Epithelial cell of esophagus (primary cell): ENCODE data around the gene PPM1K.

ENCODE experiments used
- DNase-seq: peaks from one replicate; pipeline ENCODE4 v3.0.0; 2010; ENCODE audit warnings: low read depth
- H3K4me3 ChIP-seq: 2 replicates; pipeline ENCODE4 v1.5.1; 2011; ENCODE audit warnings: mild to moderate bottlenecking, low read length, control low read depth
- TF ChIP-seq, protein P1 (sequence below): IDR thresholded peaks from 2 replicates; pipeline ENCODE4 v1.5.1; 2011; ENCODE audit warnings: low read depth, mild to moderate bottlenecking, low read length, control low read depth, inconsistent platforms; ENCODE audit not compliant: insufficient read depth; ENCODE audit errors: missing control alignments

The PPM1K gene

DNA sequence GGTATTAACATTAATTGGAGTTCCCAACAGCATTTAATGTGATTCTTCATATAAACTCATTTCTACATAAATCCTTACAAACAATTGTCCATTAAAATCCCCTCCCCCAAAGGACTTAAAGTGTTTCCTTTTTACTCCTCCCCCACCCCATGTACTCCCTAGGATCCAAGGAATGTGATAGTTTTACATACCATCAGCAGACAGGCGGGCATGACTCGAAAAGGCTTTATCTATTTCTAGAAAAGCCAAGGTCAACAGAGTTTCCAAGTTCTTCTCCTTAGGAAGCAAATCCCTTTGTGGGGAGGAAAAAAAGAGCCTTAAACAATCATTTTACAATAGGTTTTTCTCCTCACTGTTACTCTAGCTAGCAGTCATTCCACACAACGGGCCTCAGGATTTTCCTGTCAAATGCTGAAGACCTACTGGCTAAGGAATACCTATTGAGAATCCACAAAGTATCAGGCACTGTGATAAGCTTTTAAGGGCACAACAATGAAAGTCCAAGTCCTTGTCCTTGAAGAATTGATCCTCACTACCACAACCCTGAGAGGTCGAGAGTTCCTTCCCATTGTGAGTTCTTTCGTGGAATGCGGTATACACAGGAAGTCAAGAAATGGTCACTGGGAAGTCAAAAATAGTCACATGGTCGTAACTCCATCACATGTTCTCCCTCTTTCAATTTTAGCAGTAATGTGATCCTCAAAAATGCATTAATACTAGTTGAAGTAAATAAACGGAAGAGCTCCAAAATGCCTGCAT lies 7.2 kb downstream of the PPM1K start:
- TF ChIP-seq, protein P1, sequence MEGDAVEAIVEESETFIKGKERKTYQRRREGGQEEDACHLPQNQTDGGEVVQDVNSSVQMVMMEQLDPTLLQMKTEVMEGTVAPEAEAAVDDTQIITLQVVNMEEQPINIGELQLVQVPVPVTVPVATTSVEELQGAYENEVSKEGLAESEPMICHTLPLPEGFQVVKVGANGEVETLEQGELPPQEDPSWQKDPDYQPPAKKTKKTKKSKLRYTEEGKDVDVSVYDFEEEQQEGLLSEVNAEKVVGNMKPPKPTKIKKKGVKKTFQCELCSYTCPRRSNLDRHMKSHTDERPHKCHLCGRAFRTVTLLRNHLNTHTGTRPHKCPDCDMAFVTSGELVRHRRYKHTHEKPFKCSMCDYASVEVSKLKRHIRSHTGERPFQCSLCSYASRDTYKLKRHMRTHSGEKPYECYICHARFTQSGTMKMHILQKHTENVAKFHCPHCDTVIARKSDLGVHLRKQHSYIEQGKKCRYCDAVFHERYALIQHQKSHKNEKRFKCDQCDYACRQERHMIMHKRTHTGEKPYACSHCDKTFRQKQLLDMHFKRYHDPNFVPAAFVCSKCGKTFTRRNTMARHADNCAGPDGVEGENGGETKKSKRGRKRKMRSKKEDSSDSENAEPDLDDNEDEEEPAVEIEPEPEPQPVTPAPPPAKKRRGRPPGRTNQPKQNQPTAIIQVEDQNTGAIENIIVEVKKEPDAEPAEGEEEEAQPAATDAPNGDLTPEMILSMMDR = no peak
- DNase-seq = no peak
- no peak overlapping the region for H3K4me3 ChIP-seq

DNA sequence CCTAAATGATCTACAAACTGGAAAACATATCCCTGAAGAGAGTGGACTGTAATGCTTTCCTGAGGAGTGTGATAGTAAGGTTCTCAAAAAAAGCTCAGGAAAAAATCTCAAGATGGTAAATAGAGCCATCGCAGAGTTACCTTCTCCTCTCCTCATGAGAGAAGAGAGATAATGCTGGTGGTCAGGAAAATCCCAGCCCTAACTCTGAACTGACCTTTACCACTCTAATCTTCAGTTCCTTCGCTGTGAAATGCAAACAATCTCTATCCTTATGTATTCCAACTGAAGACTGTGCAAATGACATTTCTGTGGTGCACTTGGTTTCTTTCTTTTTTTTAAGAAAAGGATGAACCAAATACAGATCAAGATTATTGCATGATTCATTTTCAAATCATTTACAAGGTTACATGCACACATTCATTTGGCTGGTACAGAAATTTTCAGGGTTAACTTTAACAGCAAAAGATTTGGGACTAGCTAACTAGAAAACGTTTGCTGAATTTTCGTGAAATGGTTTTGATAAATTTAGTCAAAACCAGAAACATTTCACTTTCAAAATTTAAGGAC lies 8.3 kb downstream of the PPM1K start:
- no peak for DNase-seq
- H3K4me3 ChIP-seq = no peak overlapping the region
- TF ChIP-seq, protein P1 = no peak

DNA sequence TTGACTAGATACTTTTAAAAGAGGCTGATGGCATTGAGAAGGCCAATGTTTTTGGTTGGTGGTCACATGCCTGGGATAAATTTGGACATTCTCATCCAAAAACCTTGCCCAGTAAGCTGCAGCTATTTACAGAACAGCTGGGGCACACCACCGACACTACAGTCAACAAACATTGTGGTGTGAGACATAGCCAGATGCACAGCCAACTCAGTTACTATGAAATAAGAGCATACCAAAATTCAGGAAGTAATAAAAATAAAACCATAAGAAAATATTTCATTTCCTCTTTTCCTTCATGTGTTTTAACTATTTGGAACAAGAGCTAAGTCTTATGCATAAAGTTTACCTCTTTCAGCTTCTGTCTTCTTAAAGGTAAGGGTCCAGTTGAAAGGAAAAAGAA lies 8.8 kb downstream of the PPM1K start:
- TF ChIP-seq, protein P1 = no peak
- DNase-seq = no peak

DNA sequence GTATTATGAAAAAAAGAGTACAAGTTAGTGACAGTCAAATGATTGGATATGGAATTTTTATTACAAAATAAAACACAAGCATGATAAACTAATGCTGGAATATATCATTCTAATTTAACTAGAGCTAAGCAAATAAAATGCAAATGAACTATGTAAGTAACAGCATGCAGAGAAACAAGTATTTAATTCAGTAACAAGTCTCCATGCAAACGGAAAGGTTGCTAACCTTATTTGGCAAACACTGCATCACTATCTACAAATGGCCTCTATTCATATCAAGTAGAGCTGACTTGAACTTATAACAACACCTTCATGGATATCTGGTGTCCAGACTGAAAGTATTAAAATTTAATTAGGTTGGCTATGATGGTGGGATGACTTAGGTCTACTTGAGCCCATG lies 15.4 kb downstream of the PPM1K start:
- H3K4me3 ChIP-seq = no peak overlapping the region
- no peak for DNase-seq
- TF ChIP-seq, protein P1 = no peak

More for the DNA sequence above, 8.8 kb downstream of the PPM1K start:
- H3K4me3 ChIP-seq = no peak overlapping the region

DNA sequence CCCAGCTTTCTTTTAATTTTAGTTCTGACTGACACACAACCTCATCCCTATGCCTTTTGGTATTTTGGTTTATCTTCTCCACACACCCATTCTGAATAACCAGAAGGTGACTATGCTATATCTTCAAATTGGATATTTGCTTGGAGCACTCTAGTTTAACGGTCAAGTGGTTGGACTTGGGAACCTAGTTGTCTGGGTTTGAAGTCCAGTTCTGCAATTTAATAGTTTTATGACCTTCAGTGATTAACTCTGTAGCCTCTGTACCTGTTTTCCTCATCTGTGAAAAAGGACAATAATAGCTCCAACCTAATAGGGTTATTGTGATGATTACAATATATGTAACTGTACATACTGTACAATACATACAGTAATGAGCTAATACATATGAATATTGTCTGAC lies 20.0 kb downstream of the PPM1K start:
- DNase-seq = no peak
- H3K4me3 ChIP-seq = no peak overlapping the region
- TF ChIP-seq, protein P1 = no peak

DNA sequence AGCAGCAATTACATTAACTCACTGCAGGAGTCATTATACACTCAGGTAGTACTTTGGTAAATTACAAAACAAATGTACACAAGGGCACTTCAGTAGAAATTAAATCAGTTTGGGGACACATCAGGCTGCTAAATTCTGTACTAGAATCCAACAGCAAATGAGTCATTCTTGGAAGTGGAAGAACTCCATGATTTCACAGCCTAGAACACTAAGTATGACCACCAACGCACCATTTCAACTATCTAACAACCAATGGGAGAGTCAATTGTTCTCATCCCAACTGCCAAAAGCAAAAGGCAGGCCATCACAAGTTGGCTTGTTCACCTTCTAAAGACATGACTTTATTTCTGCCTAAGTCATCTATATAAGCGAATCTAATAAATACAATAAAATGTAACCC lies 26.6 kb downstream of the PPM1K start:
- H3K4me3 ChIP-seq = no peak overlapping the region
- no peak for DNase-seq
- TF ChIP-seq, protein P1 = no peak

DNA sequence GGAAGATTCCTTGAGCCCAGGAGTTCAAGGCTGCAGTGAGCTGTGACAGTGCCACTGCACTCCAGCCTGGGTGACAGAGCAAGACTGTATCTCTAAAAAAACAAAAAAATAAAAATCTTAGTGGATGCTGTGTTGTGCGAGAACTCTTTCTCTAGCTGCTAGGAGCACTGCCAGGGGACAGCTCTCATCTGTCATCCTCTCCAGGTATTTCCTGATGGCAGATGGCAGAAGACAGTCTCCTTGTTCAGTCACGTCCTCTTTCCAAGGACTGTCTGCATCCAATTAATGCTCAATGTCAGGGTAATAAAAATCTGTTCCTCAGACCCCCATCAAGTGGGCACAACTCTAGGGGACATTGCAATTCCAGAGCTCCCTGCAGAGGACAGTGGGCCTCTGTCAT lies 29.2 kb downstream of the PPM1K start:
- TF ChIP-seq, protein P1 = no peak
- DNase-seq = no peak
- H3K4me3 ChIP-seq = no peak overlapping the region
